B cell (primary cell): Measurements from ENCODE around the gene MAP3K5. TPM values are rescaled to one million over a fixed set of nuclear protein-coding genes. Genes with fewer than 3 reads are reported as not detected.
A peak's percentile ranks its signal among the peaks of the same experiment; 100 is the strongest.

Experiments
- ATAC-seq: fragments of 200-7000 bp; cut with Tn5 transposase; one replicate; pipeline ENCODE4 v1.10.0; 2021; ENCODE audit warnings: low read depth, mild to moderate bottlenecking, moderate number of reproducible peaks, moderate library complexity
- CTCF ChIA-PET: fragments of 350-600 bp; sonication (Branson Sonifier 250); formaldehyde crosslinking; loops from one replicate; lab custom pipeline; 2021; ENCODE audit warnings: antibody characterized with exemption, inconsistent platforms; lab: Charles Lee
- POLR2A ChIA-PET: fragments of 350-600 bp; sonication (Branson Sonifier 250); formaldehyde crosslinking; loops from one replicate; lab custom pipeline; 2021; ENCODE audit warnings: antibody characterized with exemption; lab: Charles Lee
- DNase-seq: peaks from one replicate; pipeline ENCODE4 v3.0.0; 2013
- H2AFZ ChIP-seq: 2 replicates; pipeline ENCODE4 v1.6.1; 2012; ENCODE audit warnings: mild to moderate bottlenecking, low read depth, low read length; ENCODE audit not compliant: insufficient read depth, poor library complexity, severe bottlenecking
- H3K27ac ChIP-seq, 2 donors: 1 replicate in 1 of 2; 2 replicates in 1 of 2; pipeline ENCODE4 v1.5.1; 2012 to 2013; ENCODE audit warnings: low read length in 2 of 2, mild to moderate bottlenecking in 2 of 2, moderate library complexity in 1 of 2
- H3K27me3 ChIP-seq, 4 experiments: fragments of 200-600 bp in 1 of 4; sonication (generic) in 1 of 4; replicated peaks in 1 of 4; 1 replicate in 2 of 4; 2 replicates in 2 of 4; pipeline versions ENCODE4 v1.6.1 to v1.7.0; 2013 to 2016; ENCODE audit warnings: low read length in 3 of 4, mild to moderate bottlenecking in 2 of 4, mixed read lengths in 1 of 4, moderate library complexity in 1 of 4; ENCODE audit not compliant: insufficient read depth in 4 of 4, control insufficient read depth in 3 of 4; ENCODE audit errors: control extremely low read depth in 1 of 4
- H3K36me3 ChIP-seq, 2 experiments: replicated peaks in 1 of 2; 1 replicate in 1 of 2; 2 replicates in 1 of 2; pipeline versions ENCODE4 v1.6.1 to v1.7.1; 2013; ENCODE audit warnings: low read length in 1 of 2; ENCODE audit not compliant: insufficient read depth in 2 of 2, control insufficient read depth in 1 of 2; ENCODE audit errors: control extremely low read depth in 1 of 2, extremely low read depth in 1 of 2
- H3K4me1 ChIP-seq, 2 donors: fragments of 200-600 bp in 1 of 2; sonication (generic) in 1 of 2; 1 replicate in 1 of 2; 2 replicates in 1 of 2; pipeline versions ENCODE4 v1.5.1 to v1.6.1; 2013 to 2017; ENCODE audit warnings: low read length in 2 of 2; ENCODE audit not compliant: control insufficient read depth in 2 of 2, insufficient read depth in 2 of 2
- H3K4me2 ChIP-seq: replicated peaks from 2 replicates; pipeline ENCODE3; 2012; ENCODE audit warnings: mild to moderate bottlenecking, low read depth, low read length; ENCODE audit not compliant: poor library complexity, severe bottlenecking
- H3K4me3 ChIP-seq, 5 experiments: fragments of 200-600 bp in 1 of 5; sonication (generic) in 1 of 5; 1 replicate in 3 of 5; 2 replicates in 2 of 5; pipeline versions ENCODE4 v1.5.1 to v1.7.0; 2011 to 2016; ENCODE audit warnings: low read length in 4 of 5, mild to moderate bottlenecking in 4 of 5, low read depth in 2 of 5, control low read depth in 1 of 5, moderate library complexity in 1 of 5; ENCODE audit not compliant: insufficient read depth in 1 of 5; ENCODE audit errors: control extremely low read depth in 1 of 5, extremely low read depth in 1 of 5
- H3K79me2 ChIP-seq: fragments of 200-600 bp; sonication (generic); one replicate; pipeline ENCODE4 v1.6.0; 2016; ENCODE audit warnings: low read length; ENCODE audit not compliant: control insufficient read depth, insufficient read depth
- H3K9ac ChIP-seq: fragments of 200-600 bp; sonication (generic); 2 replicates; pipeline ENCODE4 v1.6.1; 2017; ENCODE audit warnings: mild to moderate bottlenecking, low read length, moderate library complexity
- H3K9me3 ChIP-seq, 3 donors: one replicate each; pipeline versions ENCODE4 v1.6.1 to v1.7.1; 2013; ENCODE audit warnings: low read length in 2 of 3; ENCODE audit not compliant: control insufficient read depth in 2 of 3, insufficient read depth in 1 of 3; ENCODE audit errors: control extremely low read depth in 1 of 3
- H4K20me1 ChIP-seq: 2 replicates; pipeline ENCODE4 v1.6.0; 2012; ENCODE audit warnings: mild to moderate bottlenecking, low read length; ENCODE audit not compliant: insufficient read depth, control insufficient read depth, poor library complexity, severe bottlenecking
- H3K27ac Mint-ChIP-seq: one replicate; pipeline ENCODE4 v1.8.0; 2021; ENCODE audit warnings: mixed read lengths
- H3K27me3 Mint-ChIP-seq: one replicate; pipeline ENCODE4 v1.8.0; 2021; ENCODE audit warnings: mixed read lengths
- H3K4me1 Mint-ChIP-seq: one replicate; pipeline ENCODE4 v1.8.0; 2021; ENCODE audit warnings: mixed read lengths
- H3K4me3 Mint-ChIP-seq: one replicate; pipeline ENCODE4 v1.8.0; 2021; ENCODE audit warnings: mixed read lengths
- H3K9me3 Mint-ChIP-seq: one replicate; pipeline ENCODE4 v1.8.0; 2022; ENCODE audit warnings: mixed read lengths; ENCODE audit not compliant: insufficient read depth
- CTCF ChIP-seq: fragments of 200-600 bp; IDR thresholded peaks from one replicate; pipeline ENCODE4 v1.8.0; 2022; ENCODE audit warnings: antibody characterized with exemption, mild to moderate bottlenecking
- EZH2 ChIP-seq: IDR thresholded peaks from 2 replicates; pipeline ENCODE4 v1.6.1; 2012; ENCODE audit warnings: borderline replicate concordance, low read depth, mild to moderate bottlenecking, moderate library complexity, low read length; ENCODE audit not compliant: insufficient read depth, poor library complexity, severe bottlenecking
- WGBS: methylation state at CpG from one replicate; pipeline ENCODE4 v1.1.5; 2013; ENCODE audit warnings: missing lambda C conversion rate; ENCODE audit not compliant: insufficient coverage; 5-methylcytosine and 5-hydroxymethylcytosine counted together
- intact Hi-C: fragments of 100-400 bp; cut with micrococcal nuclease; formaldehyde crosslinking; loops from one replicate; pipeline ENCODE4 v1.10.0; 2022
- polyA plus RNA-seq: library from polyadenylated mRNA; depleted of rRNA; stranded (reverse); fragments of >200 nt; gene quantifications from 2 replicates; pipeline ENCODE4 v1.2.3, GENCODE V29; 2012
- total RNA-seq, 2 donors: library from RNA; stranded (reverse); fragments of 120-200 nt in 1 of 2; gene quantifications; 1 replicate in 1 of 2; 2 replicates in 1 of 2; pipeline versions ENCODE4 v1.2.3 to v1.2.4, GENCODE V29; 2013 to 2022

Gene MAP3K5
- total and polyA plus RNA-seq, 2 donors (not counting 1 experiment from before 2014, with no cell fraction given): 5.7 to 34.1 TPM

DNA sequence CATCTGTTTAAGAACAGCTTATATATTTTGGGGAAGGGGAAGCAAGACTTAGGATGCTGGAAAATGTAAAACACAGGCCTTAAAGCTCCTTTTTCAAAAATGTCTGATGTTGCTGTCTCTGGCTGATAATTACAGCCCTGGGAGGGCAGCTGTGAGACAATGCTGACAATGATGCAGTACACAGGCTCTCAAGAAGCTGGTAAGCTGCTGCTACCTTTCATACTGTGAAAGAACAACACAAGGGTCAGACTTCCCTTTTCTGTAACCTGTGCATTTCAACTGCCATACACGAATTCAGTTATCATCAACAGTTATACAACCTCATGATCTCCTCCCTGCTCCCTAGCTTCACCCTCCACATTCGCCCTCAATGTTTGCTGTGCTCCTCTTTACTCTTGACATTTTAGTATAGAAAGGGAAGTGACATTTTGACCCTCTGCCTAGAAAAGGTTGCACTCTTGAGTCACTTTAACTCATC is 267.3 kb downstream of the MAP3K5 start:
- no peak overlapping the region for H3K4me2 ChIP-seq
- ChIA-PET POLR2A (no interaction called here), CTCF (interaction anchor here (1.7 kb wide), 1 partner anchor 25 kb away, joined by 5 read pairs; the partner anchor contains the start of gene MAP7)
- ATAC-seq (no peak), DNase-seq (peak; percentile 12)
- H3K9ac ChIP-seq: no peak overlapping the region
- Mint-ChIP-seq H3K9me3 (no peaks in the 10 kb centered on the region), H3K4me1 (peaks cover 16% of the 10 kb centered on the region), H3K27me3 (peaks cover 40% of the 10 kb centered on the region), H3K27ac (no peak overlapping the region), H3K4me3 (no peak overlapping the region)
- WGBS: 0% methylated on average over 1 of the region's 2 CpGs
- no peak overlapping the region for H3K4me3 ChIP-seq
- H3K36me3 ChIP-seq: no peaks in the 10 kb centered on the region
- no peak overlapping the region for H3K27ac ChIP-seq
- intact Hi-C loops: no loop called here
- H3K79me2 ChIP-seq: no peaks in the 10 kb centered on the region
- peaks cover 12 to 13% of the 10 kb centered on the region in 2 donors for H3K4me1 ChIP-seq
- H3K9me3 ChIP-seq: no peaks in the 10 kb centered on the region
- H3K27me3 ChIP-seq: peaks cover 0 to 11% (median 6%) of the 10 kb centered on the region in 4 experiments
- H2AFZ ChIP-seq: peak overlapping the region; percentile 34
- TF ChIP-seq EZH2 (no peak), CTCF (no peak)
- H4K20me1 ChIP-seq: no peaks in the 10 kb centered on the region

DNA sequence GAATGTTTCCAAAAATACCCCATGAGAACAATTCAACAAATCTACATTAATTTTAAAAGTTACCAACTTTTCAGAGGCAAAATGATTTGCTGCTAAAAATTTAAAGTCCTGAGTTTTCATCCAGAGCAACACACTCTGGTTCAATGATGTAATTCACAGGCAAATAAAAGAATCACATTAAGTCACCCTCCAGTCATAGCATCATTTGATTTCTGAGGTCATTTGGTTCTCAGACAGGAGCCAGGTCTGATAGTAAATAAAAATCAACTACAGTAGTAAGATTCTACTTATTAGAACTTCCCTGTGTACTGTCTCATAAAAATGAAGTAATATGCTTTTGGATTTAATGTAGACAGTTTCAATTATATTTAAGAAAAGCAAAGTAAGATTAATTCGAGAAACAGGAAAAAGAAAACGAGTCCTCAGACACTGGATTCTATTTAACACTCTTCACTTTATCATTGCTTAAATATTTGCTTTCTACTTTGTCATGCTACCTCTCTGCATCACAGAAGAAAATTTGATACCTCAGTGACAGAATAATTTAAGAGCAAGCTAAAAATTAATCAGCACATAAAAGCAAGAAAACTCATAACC is 267.8 kb downstream of the MAP3K5 start:
- H3K27ac ChIP-seq: no peak overlapping the region
- peaks cover 37% of the 10 kb centered on the region for H3K27me3 Mint-ChIP-seq
- DNase-seq (no peak), ATAC-seq (no peak)
- H3K9me3 ChIP-seq: no peaks in the 10 kb centered on the region
- H4K20me1 ChIP-seq: no peaks in the 10 kb centered on the region
- TF ChIP-seq CTCF (no peak), EZH2 (no peak)
- H3K9ac ChIP-seq: no peak overlapping the region
- H3K4me3 ChIP-seq: no peak overlapping the region
- H3K4me3 Mint-ChIP-seq: no peak overlapping the region
- H3K4me1 ChIP-seq: peaks cover 12 to 13% of the 10 kb centered on the region in 2 donors
- H3K27ac Mint-ChIP-seq: no peak overlapping the region
- WGBS: no CpG with 5 or more reads among the region's 2 CpGs
- no peaks in the 10 kb centered on the region for H3K79me2 ChIP-seq
- intact Hi-C loops: no loop called here
- ChIA-PET POLR2A (no interaction called here), CTCF (interaction anchor here (1.7 kb wide), 1 partner anchor 26 kb away, joined by 5 read pairs; the partner anchor contains the start of gene MAP7)
- no peak overlapping the region for H2AFZ ChIP-seq
- peaks cover 0 to 11% (median 6%) of the 10 kb centered on the region in 4 experiments for H3K27me3 ChIP-seq
- H3K4me2 ChIP-seq: no peak overlapping the region
- H3K36me3 ChIP-seq: no peaks in the 10 kb centered on the region
- no peaks in the 10 kb centered on the region for H3K9me3 Mint-ChIP-seq
- H3K4me1 Mint-ChIP-seq: peaks cover 16% of the 10 kb centered on the region
